Panc1 (cell line): Measurements from ENCODE around the gene DNASE1L1.

Experiments used
- CTCF ChIP-seq: fragments of 450-650 bp; IDR thresholded peaks from 2 replicates; pipeline ENCODE4 v1.5.1; 2017; ENCODE audit warnings: mild to moderate bottlenecking
- POLR2AphosphoS5 ChIP-seq: IDR thresholded peaks from 2 replicates; pipeline ENCODE4 v1.6.1; 2012; ENCODE audit warnings: mild to moderate bottlenecking, low read depth, low read length, moderate library complexity
- REST ChIP-seq, 2 experiments: IDR thresholded peaks; 2 replicates each; pipeline ENCODE4 v1.6.1; 2011 to 2012; ENCODE audit warnings: low read depth in 2 of 2, control low read depth in 1 of 2, low read length in 1 of 2, mild to moderate bottlenecking in 1 of 2, moderate library complexity in 1 of 2; ENCODE audit not compliant: insufficient read depth in 1 of 2
- SIN3A ChIP-seq: IDR thresholded peaks from 2 replicates; pipeline ENCODE4 v1.6.1; 2012; ENCODE audit warnings: low read depth, mild to moderate bottlenecking, low read length, moderate library complexity, borderline replicate concordance; ENCODE audit not compliant: insufficient read depth
- TCF7L2 ChIP-seq: IDR thresholded peaks from 2 replicates; pipeline ENCODE4 v1.6.1; 2011; ENCODE audit warnings: mild to moderate bottlenecking, low read depth, low read length, inconsistent platforms

- TF ChIP-seq CTCF (no peak), POLR2AphosphoS5 (peak; percentile 33; the same call in 1 of the 2 replicates), SIN3A (no peak), REST (IDR thresholded peaks at IDR 0.05; ENCODE audit: insufficient read depth in 1 of 2, low read depth in 2 of 2, low read length in 1 of 2) (no peak), TCF7L2 (no peak)
Observed at GRCh38 chrX:154409222-154409871, at the start of gene DNASE1L1.
